HG03159 (cell line): ENCODE measurements around the gene OR10G2.

Source experiments
- ATAC-seq: cut with Tn5 transposase; IDR thresholded peaks from one replicate; pipeline ENCODE4 v1.9.1; 2021; ENCODE audit warnings: mild to moderate bottlenecking, moderate library complexity; ENCODE audit not compliant: unreplicated experiment

Gene OR10G2

DNA sequence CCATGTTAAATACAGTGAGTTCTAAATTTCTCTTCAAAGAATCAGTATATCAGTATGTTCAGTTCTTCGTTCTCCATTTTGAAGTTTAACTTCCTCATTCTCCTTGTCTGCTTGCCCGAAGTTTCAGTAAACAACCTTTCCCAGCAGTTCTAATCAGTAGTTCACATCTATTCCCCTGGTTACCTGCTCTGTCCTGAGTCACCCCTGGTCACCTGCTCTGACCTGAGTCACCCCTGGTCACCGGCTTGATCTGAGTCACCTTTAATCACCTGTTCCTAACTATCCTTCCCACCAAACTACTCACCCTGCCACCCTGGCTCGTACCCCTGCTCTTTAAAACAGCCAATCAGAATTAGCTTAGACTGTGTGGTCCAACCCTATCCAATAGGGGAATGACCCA lies 45.4 kb downstream of the OR10G2 start:
- no peak for ATAC-seq
